Trophoblast cell (in vitro differentiated cells and primary cell): Measurements from ENCODE around the gene PEX14.

Source experiments
- DNase-seq, 2 donors: peaks; one replicate each; pipeline ENCODE4 v3.0.0-alpha.2; 2016
- H2AFZ ChIP-seq: 2 replicates; pipeline ENCODE4 v1.6.1; 2013; ENCODE audit warnings: low read length, moderate library complexity, mild to moderate bottlenecking; ENCODE audit not compliant: insufficient read depth, poor library complexity
- H2AK5ac ChIP-seq: 2 replicates; pipeline ENCODE4 v1.6.1; 2013; ENCODE audit warnings: mild to moderate bottlenecking, low read length
- H2BK120ac ChIP-seq: 2 replicates; pipeline ENCODE4 v1.6.1; 2013; ENCODE audit warnings: low read length, mild to moderate bottlenecking, moderate library complexity; ENCODE audit not compliant: insufficient read depth, poor library complexity
- H2BK12ac ChIP-seq: 2 replicates; pipeline ENCODE4 v1.6.1; 2013; ENCODE audit warnings: mild to moderate bottlenecking, low read length, moderate library complexity
- H2BK5ac ChIP-seq: 2 replicates; pipeline ENCODE4 v1.6.1; 2013; ENCODE audit warnings: low read length, low read depth, moderate library complexity, mild to moderate bottlenecking; ENCODE audit not compliant: poor library complexity
- H3K14ac ChIP-seq: 2 replicates; pipeline ENCODE4 v1.6.1; 2013; ENCODE audit warnings: mild to moderate bottlenecking, low read length
- H3K18ac ChIP-seq: 2 replicates; pipeline ENCODE4 v1.6.1; 2013; ENCODE audit warnings: mild to moderate bottlenecking, low read length
- H3K23ac ChIP-seq: 2 replicates; pipeline ENCODE4 v1.6.1; 2013; ENCODE audit warnings: low read length
- H3K27ac ChIP-seq: 2 replicates; pipeline ENCODE4 v1.5.1; 2013; ENCODE audit warnings: low read depth, mild to moderate bottlenecking, inconsistent platforms, low read length, moderate library complexity
- H3K27me3 ChIP-seq: 2 replicates; pipeline ENCODE4 v1.6.1; 2013; ENCODE audit warnings: inconsistent platforms, mild to moderate bottlenecking, low read length, moderate library complexity; ENCODE audit not compliant: insufficient read depth
- H3K36me3 ChIP-seq, 2 experiments: 1 replicate in 1 of 2; 2 replicates in 1 of 2; pipeline ENCODE4 v1.6.1; 2013; ENCODE audit warnings: low read length in 2 of 2, mild to moderate bottlenecking in 2 of 2, moderate library complexity in 1 of 2; ENCODE audit not compliant: insufficient read depth in 2 of 2, control insufficient read depth in 1 of 2
- H3K4ac ChIP-seq: 2 replicates; pipeline ENCODE4 v1.6.1; 2013; ENCODE audit warnings: low read depth, mild to moderate bottlenecking, low read length, moderate library complexity
- H3K4me1 ChIP-seq, 2 experiments: 1 replicate in 1 of 2; 2 replicates in 1 of 2; pipeline ENCODE4 v1.6.1; 2013; ENCODE audit warnings: low read length in 2 of 2, mild to moderate bottlenecking in 2 of 2, moderate library complexity in 1 of 2; ENCODE audit not compliant: insufficient read depth in 2 of 2, control insufficient read depth in 1 of 2
- H3K4me2 ChIP-seq: 2 replicates; pipeline ENCODE4 v1.6.1; 2013; ENCODE audit warnings: inconsistent platforms, mild to moderate bottlenecking, low read length, moderate library complexity
- H3K4me3 ChIP-seq: 2 replicates; pipeline ENCODE4 v1.5.1; 2013; ENCODE audit warnings: mild to moderate bottlenecking, low read depth, low read length, inconsistent platforms
- H3K79me1 ChIP-seq: one replicate; pipeline ENCODE4 v1.6.1; 2013; ENCODE audit warnings: low read length
- H3K79me2 ChIP-seq: 2 replicates; pipeline ENCODE4 v1.6.1; 2013; ENCODE audit warnings: low read length, mild to moderate bottlenecking; ENCODE audit not compliant: control insufficient read depth, insufficient read depth, poor library complexity
- H3K9ac ChIP-seq: 2 replicates; pipeline ENCODE4 v1.6.1; 2013; ENCODE audit warnings: mild to moderate bottlenecking, low read length
- H3K9me3 ChIP-seq: 2 replicates; pipeline ENCODE4 v1.6.1; 2013; ENCODE audit warnings: low read depth, mild to moderate bottlenecking, control low read depth, inconsistent platforms, low read length; ENCODE audit not compliant: insufficient read depth
- H4K12ac ChIP-seq: 2 replicates; pipeline ENCODE4 v1.6.1; 2013; ENCODE audit warnings: low read depth, mild to moderate bottlenecking, low read length, moderate library complexity
- H4K8ac ChIP-seq: 2 replicates; pipeline ENCODE4 v1.6.1; 2013; ENCODE audit warnings: low read depth, mild to moderate bottlenecking, low read length, moderate library complexity
- H4K91ac ChIP-seq: one replicate; pipeline ENCODE4 v1.6.1; 2013; ENCODE audit warnings: low read depth, mild to moderate bottlenecking, low read length, moderate library complexity
- WGBS: extraction: QIAGEN DNeasy Blood & Tissue Kit; methylation state at CpG from one replicate; pipeline ENCODE4 v1.1.7; 2013; ENCODE audit warnings: missing lambda C conversion rate; ENCODE audit not compliant: insufficient read length, insufficient coverage; ENCODE audit errors: extremely low coverage; 5-methylcytosine and 5-hydroxymethylcytosine counted together

Gene PEX14

GRCh38 chr1:10665226-10665625 lies 190.5 kb downstream of the PEX14 start:
- H2AFZ ChIP-seq, result no peak overlapping the region
- no peak overlapping the region for H4K12ac ChIP-seq
- no peaks in the 10 kb centered on the region for H3K27me3 ChIP-seq
- peaks cover 8% of the 10 kb centered on the region for H3K9me3 ChIP-seq
- no peak overlapping the region for H3K18ac ChIP-seq
- peaks cover 0 to 2% of the 10 kb centered on the region in 2 experiments for H3K4me1 ChIP-seq
- no peak overlapping the region for H2AK5ac ChIP-seq
- no peaks in the 10 kb centered on the region for H3K79me2 ChIP-seq
- H2BK12ac ChIP-seq, result no peak overlapping the region
- no peak overlapping the region for H3K4me3 ChIP-seq
- H3K9ac ChIP-seq, result no peak overlapping the region
- no peak overlapping the region for H3K27ac ChIP-seq
- H4K8ac ChIP-seq, result no peak overlapping the region
- H2BK120ac ChIP-seq, result no peak overlapping the region
- no peaks in the 10 kb centered on the region for H3K79me1 ChIP-seq
- H3K4me2 ChIP-seq, result no peak overlapping the region
- no peak overlapping the region for H3K14ac ChIP-seq
- H4K91ac ChIP-seq, result no peak overlapping the region
- DNase-seq, result no peak
- no peak overlapping the region for H3K4ac ChIP-seq
- H3K23ac ChIP-seq, result no peak overlapping the region
- WGBS, result no CpG with 5 or more reads among the region's 31 CpGs
- H3K36me3 ChIP-seq, result no peaks in the 10 kb centered on the region
- H2BK5ac ChIP-seq, result no peak overlapping the region

GRCh38 chr1:10665930-10666850 lies 191.4 kb downstream of the PEX14 start:
- Histone ChIP-seq H3K4me3 (no peak overlapping the region), H3K79me1 (no peaks in the 10 kb centered on the region), H2AK5ac (no peak overlapping the region), H3K9ac (no peak overlapping the region), H3K14ac (no peak overlapping the region), H3K36me3 (no peaks in the 10 kb centered on the region), H3K27ac (no peak overlapping the region), H2BK12ac (no peak overlapping the region), H3K4me2 (no peak overlapping the region), H2BK5ac (no peak overlapping the region), H3K27me3 (no peaks in the 10 kb centered on the region), H4K8ac (no peak overlapping the region), H3K23ac (no peak overlapping the region), H3K4me1 (peaks cover 0 to 2% of the 10 kb centered on the region in 2 experiments), H3K18ac (no peak overlapping the region), H3K79me2 (no peaks in the 10 kb centered on the region), H4K91ac (no peak overlapping the region), H2AFZ (no peak overlapping the region), H2BK120ac (no peak overlapping the region), H3K9me3 (peaks cover 8% of the 10 kb centered on the region), H4K12ac (no peak overlapping the region), H3K4ac (no peak overlapping the region)
- DNase-seq, result no peak
- WGBS, result no CpG with 5 or more reads among the region's 36 CpGs

- Histone ChIP-seq H2BK120ac (no peak overlapping the region), H3K79me1 (no peaks in the 10 kb centered on the region), H3K4me1 (peaks cover 0 to 2% of the 10 kb centered on the region in 2 experiments), H3K23ac (no peak overlapping the region), H3K27ac (no peak overlapping the region), H3K4me3 (no peak overlapping the region), H4K12ac (no peak overlapping the region), H2AFZ (no peak overlapping the region), H3K27me3 (no peaks in the 10 kb centered on the region), H2BK12ac (no peak overlapping the region), H2AK5ac (no peak overlapping the region), H3K18ac (no peak overlapping the region), H3K79me2 (no peaks in the 10 kb centered on the region), H3K9me3 (no peaks in the 10 kb centered on the region), H3K36me3 (no peaks in the 10 kb centered on the region), H3K9ac (no peak overlapping the region), H4K8ac (no peak overlapping the region), H3K14ac (no peak overlapping the region), H3K4ac (no peak overlapping the region), H4K91ac (no peak overlapping the region), H3K4me2 (no peak overlapping the region), H2BK5ac (no peak overlapping the region)
- DNase-seq, result no peak
- WGBS, result no CpG with 5 or more reads among the region's 40 CpGs
Measured at GRCh38 chr1:10667861-10668761, 193.4 kb downstream of the PEX14 start.

DNA sequence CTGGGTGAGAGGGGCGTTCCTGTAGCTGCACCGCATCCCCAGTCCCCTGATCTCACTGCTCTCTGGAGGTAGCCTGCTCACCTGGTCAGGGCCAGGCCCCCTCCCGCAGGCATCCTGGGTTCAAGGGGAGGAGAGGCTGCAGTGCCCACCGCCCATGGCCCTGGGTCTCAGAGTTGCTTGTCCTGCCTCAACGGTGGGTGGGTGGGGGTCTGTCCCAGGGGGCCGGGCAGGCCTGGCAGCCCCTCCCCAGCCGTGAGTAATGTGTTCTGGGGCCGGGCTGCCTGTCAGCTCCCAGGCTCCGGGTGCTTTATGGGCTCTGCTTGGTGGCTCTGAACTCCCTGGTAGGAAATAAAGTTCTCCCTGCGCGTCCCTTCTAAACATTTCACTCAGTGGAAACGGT lies 194.8 kb downstream of the PEX14 start:
- H3K4me3 ChIP-seq, result no peak overlapping the region
- no peak overlapping the region for H4K12ac ChIP-seq
- no peak overlapping the region for H3K14ac ChIP-seq
- no peak overlapping the region for H3K9ac ChIP-seq
- no peak overlapping the region for H3K4me2 ChIP-seq
- no peak for DNase-seq
- H2BK12ac ChIP-seq, result no peak overlapping the region
- no peaks in the 10 kb centered on the region for H3K79me2 ChIP-seq
- no CpG with 5 or more reads among the region's 12 CpGs for WGBS
- H2BK5ac ChIP-seq, result no peak overlapping the region
- H3K27me3 ChIP-seq, result no peaks in the 10 kb centered on the region
- H3K36me3 ChIP-seq, result no peaks in the 10 kb centered on the region
- H3K23ac ChIP-seq, result no peak overlapping the region
- H4K91ac ChIP-seq, result no peak overlapping the region
- H2BK120ac ChIP-seq, result no peak overlapping the region
- H2AFZ ChIP-seq, result no peak overlapping the region
- no peak overlapping the region for H4K8ac ChIP-seq
- H3K9me3 ChIP-seq, result peaks cover 2% of the 10 kb centered on the region
- H3K79me1 ChIP-seq, result no peaks in the 10 kb centered on the region
- H3K18ac ChIP-seq, result no peak overlapping the region
- no peak overlapping the region for H2AK5ac ChIP-seq
- no peaks in the 10 kb centered on the region for H3K4me1 ChIP-seq
- H3K27ac ChIP-seq, result no peak overlapping the region
- no peak overlapping the region for H3K4ac ChIP-seq
